SH-SY5Y (cell line): ENCODE data around the gene CCDC192.

Experiments used
- GATA2 ChIP-seq: IDR thresholded peaks from 2 replicates; pipeline ENCODE4 v1.6.1; 2011; ENCODE audit warnings: mild to moderate bottlenecking, low read depth, low read length
- GATA3 ChIP-seq: IDR thresholded peaks from 2 replicates; pipeline ENCODE4 v1.6.1; 2011; ENCODE audit warnings: low read depth, mild to moderate bottlenecking, low read length, moderate library complexity

DNA sequence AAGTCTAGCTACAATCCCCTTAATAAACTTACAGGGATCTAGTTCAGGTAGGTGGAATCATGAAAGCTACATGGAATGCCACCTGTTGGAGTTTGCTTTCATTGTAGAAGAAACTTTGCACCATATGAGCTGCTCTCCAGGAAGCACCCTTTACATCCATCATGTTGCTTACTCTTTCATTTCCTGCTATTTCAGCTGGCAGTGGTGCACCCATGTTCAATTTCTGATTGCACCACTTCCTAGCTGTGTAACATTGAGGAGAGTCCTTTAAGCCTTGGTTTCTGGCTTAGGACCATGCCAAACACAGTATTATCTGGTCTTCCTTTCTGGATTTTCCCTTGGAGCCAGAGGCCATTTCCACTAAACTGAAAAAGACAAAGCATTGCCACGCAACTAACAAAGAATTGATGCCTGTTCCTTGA lies 257.1 kb downstream of the CCDC192 start:
- TF ChIP-seq GATA2 (no peak), GATA3 (no peak)
